ENCODE data around the gene TMIGD2. TPM values are rescaled to one million over a fixed set of nuclear protein-coding genes. Genes with fewer than 3 reads are reported as not detected.
A peak's percentile ranks its signal among the peaks of the same experiment; 100 is the strongest.

Gene TMIGD2
- total RNA-seq, 6 donors from 2014 or later: 0.30 to 1.9 (median 1.3) TPM; not detected in 1

GRCh38 chr19:4305257-4305612, 3.0 kb upstream of the TMIGD2 start:
- ATAC-seq (ENCODE audit: low FRiP score in 2 of 2) (no peak), DNase-seq (no peak)
- TF ChIP-seq, protein P1, sequence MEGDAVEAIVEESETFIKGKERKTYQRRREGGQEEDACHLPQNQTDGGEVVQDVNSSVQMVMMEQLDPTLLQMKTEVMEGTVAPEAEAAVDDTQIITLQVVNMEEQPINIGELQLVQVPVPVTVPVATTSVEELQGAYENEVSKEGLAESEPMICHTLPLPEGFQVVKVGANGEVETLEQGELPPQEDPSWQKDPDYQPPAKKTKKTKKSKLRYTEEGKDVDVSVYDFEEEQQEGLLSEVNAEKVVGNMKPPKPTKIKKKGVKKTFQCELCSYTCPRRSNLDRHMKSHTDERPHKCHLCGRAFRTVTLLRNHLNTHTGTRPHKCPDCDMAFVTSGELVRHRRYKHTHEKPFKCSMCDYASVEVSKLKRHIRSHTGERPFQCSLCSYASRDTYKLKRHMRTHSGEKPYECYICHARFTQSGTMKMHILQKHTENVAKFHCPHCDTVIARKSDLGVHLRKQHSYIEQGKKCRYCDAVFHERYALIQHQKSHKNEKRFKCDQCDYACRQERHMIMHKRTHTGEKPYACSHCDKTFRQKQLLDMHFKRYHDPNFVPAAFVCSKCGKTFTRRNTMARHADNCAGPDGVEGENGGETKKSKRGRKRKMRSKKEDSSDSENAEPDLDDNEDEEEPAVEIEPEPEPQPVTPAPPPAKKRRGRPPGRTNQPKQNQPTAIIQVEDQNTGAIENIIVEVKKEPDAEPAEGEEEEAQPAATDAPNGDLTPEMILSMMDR (IDR thresholded peaks at IDR 0.05): no peak
- TF ChIP-seq EP300 (IDR thresholded peaks at IDR 0.05) (no peak), POLR2AphosphoS5 (IDR thresholded peaks at IDR 0.05) (no peak), POLR2A (IDR thresholded peaks at IDR 0.05) (no peak)
- Histone ChIP-seq H3K36me3 (no peaks in the 10 kb centered on the region), H3K27me3 (peaks cover 0 to 14% (median 3%) of the 10 kb centered on the region in 4 donors), H3K9me3 (no peaks in the 10 kb centered on the region), H3K27ac (no peak overlapping the region), H3K4me3 (no peak overlapping the region), H3K4me1 (peaks cover 0 to 6% (median 5%) of the 10 kb centered on the region in 4 donors)
- 79 to 94% methylated on average over 4 to 7 of the region's 7 CpGs for WGBS, 2 donors

DNA sequence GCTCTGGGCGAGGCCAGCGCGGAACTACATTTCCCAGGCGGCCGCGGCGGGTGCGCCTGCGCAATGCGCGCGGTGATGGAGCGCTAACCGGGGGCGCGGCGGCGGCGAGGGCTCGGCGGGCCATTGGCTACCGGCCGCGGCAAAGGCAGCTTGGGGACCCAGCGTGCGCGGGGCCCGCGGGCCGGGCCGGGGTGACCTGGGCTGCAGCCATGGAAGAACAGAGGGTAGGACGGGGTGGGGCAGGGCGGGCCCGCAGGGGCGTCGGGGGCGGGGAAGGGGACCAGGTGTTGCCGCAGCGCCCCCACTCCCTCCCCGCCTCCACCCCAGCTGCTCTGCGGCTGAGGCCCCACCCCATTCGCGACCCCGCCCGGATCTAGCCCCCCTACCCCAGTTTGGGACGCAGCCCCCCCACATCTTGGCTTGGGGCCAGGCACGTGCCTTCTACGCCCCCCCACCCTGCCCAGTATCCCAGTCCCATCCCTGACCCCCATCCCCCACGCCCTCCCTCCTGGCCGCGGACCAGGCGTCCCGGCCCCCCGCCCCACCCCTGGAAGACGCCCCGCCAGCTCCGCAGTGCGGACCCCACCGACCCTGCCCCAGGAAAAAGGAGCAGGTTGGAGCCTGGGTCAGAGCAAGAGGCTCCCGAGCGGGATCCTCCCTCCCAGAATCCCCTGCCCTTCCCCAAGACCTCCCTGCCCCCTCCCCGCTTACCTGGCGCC, 2.5 kb upstream of the TMIGD2 start, which contains the start of gene FSD1:
Gene FSD1 (plus strand): TSS at position 61 of the 719 bp plus-strand sequence. CDS start 149 bp downstream, at position 210.
- Histone ChIP-seq H3K27ac (no peak within 1 kb of the TSS), H3K36me3 (no peaks in the 10 kb centered on the region), H3K27me3 (peaks cover 0 to 14% (median 3%) of the 10 kb centered on the region in 4 donors), H3K9me3 (no peaks in the 10 kb centered on the region), H3K4me3 (peak within 1 kb of the TSS in 3 of 4 donors; percentile 22 to 38 (median 26)), H3K4me1 (peaks cover 0 to 6% (median 5%) of the 10 kb centered on the region in 4 donors)
- 1 to 33% methylated on average over 1 to 37 of the region's 63 CpGs for WGBS, 2 donors
- TF ChIP-seq EP300 (IDR thresholded peaks at IDR 0.05) (no peak), POLR2A (IDR thresholded peaks at IDR 0.05) (no peak), POLR2AphosphoS5 (IDR thresholded peaks at IDR 0.05) (no peak)
- TF ChIP-seq, protein P1 (IDR thresholded peaks at IDR 0.05): no peak
- ATAC-seq (ENCODE audit: low FRiP score in 2 of 2) (peak in 1 of 2 donors; percentile 48), DNase-seq (peak in 1 of 2 donors; percentile 89)

GRCh38 chr19:4303819-4304537, 1.8 kb upstream of the TMIGD2 start:
- ATAC-seq (ENCODE audit: low FRiP score in 2 of 2) (no peak), DNase-seq (no peak)
- 55 to 69% methylated on average over 13 to 18 of the region's 18 CpGs for WGBS, 2 donors
- H3K27me3 ChIP-seq: peaks cover 0 to 14% (median 3%) of the 10 kb centered on the region in 4 donors
- peak overlapping the region in 2 of 4 donors; percentile 22 to 38 for H3K4me3 ChIP-seq
- H3K36me3 ChIP-seq: no peaks in the 10 kb centered on the region
- H3K27ac ChIP-seq: no peak overlapping the region
- TF ChIP-seq, protein P1 (IDR thresholded peaks at IDR 0.05): no peak
- TF ChIP-seq EP300 (IDR thresholded peaks at IDR 0.05) (no peak), POLR2AphosphoS5 (IDR thresholded peaks at IDR 0.05) (no peak), POLR2A (IDR thresholded peaks at IDR 0.05) (no peak)
- no peaks in the 10 kb centered on the region for H3K9me3 ChIP-seq
- H3K4me1 ChIP-seq: peaks cover 0 to 6% (median 5%) of the 10 kb centered on the region in 4 donors

DNA sequence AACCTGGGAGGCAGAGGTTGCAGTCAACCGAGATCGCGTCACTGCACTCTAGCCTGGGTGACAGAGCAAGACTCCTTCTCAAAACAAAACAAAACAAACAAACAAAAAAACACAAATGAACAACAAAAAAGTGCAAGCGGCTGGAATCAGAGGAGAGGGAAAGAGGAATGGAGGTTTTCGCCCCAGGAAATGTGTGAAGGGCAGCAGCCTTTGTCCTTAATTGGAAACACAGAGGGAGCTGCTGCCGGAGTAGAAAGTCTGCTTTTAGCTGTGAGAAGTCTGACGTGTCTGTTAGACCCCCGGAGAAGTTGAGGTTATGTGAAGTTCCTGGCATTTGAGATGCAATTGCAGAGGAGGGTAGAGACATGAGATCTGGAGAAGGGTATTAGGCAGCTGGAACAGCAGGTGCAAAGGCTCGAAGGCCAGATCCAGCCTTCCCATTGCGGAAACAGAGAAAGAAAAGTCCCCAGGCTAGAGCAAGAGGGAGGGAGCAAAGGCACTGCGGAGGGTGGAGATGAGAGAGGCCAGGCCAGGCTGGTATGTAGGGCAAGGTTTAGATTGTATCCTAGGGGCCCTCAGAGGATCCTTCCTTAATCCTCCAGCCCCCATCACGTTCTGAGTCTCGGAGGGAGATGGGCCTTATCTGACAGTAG, 473 bp downstream of the TMIGD2 start:
- H3K27ac ChIP-seq: no peak overlapping the region
- no peak overlapping the region for H3K4me3 ChIP-seq
- peaks cover 0 to 14% (median 3%) of the 10 kb centered on the region in 4 donors for H3K27me3 ChIP-seq
- DNase-seq (no peak), ATAC-seq (ENCODE audit: low FRiP score in 2 of 2) (no peak)
- no peaks in the 10 kb centered on the region for H3K9me3 ChIP-seq
- WGBS, 2 donors: 49 to 50% methylated on average over 13 of the region's 13 CpGs
- H3K4me1 ChIP-seq: peaks cover 0 to 6% (median 5%) of the 10 kb centered on the region in 4 donors
- TF ChIP-seq POLR2AphosphoS5 (IDR thresholded peaks at IDR 0.05) (no peak), POLR2A (IDR thresholded peaks at IDR 0.05) (no peak), EP300 (IDR thresholded peaks at IDR 0.05) (no peak)
- TF ChIP-seq, protein P1 (IDR thresholded peaks at IDR 0.05): no peak
- H3K36me3 ChIP-seq: no peaks in the 10 kb centered on the region
